Kasumi-1 (cell line): ENCODE data around the gene ITPR1.
"Not testable (repeated sequence)": the region's sequence is repeated elsewhere in the genome, so short reads cannot be mapped to it uniquely, and the experiment has no call there.

Source experiments
- DNase-seq, 2 experiments: peaks; one replicate each; lab custom pipeline; 2025; lab: John Stamatoyannopoulos, UW

ITPR1 gene

GRCh38 chr3:4493014-4493940 lies at the start of gene ITPR1:
ITPR1 (plus strand) TSS chr3:4493348; CDS start chr3:4516492, 23,144 bp downstream.
- DNase-seq = peak; percentile 98 to 99

DNA sequence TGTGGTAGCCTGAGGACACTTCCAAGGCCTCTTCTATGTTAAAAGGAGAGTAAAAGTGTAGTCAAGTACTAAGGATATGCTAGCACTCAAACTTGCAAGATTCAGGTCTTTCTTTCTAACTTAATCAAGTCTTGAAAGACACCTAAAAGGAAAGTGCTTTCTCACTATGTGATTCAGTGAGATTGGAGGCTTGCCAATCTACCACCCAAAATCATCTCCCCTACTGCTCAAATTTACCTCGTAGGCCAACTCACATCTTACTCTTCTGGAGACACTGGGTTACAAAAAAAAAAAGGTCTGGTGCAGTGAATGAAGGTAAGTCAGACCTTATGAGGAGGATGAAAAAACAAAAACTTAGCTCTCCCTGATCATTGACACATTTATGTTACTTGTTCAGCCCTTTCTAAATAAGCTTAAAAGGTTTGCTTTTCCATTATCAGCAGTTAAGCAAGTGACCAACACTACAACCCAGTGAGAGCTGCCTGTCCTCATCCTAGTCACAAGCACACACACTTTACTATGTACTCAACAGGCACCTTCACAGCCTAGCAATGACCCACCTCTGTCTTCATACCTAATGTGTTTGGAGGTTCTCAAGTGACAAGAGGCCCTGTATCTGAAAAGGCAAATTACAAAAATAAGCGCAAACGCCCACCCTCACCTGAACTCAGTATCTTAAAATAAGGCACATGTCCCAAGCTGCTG lies 45.7 kb upstream of the ITPR1 start:
- no peak for DNase-seq

- DNase-seq = no peak
Observed at GRCh38 chr3:4448187-4448586, 45.0 kb upstream of the ITPR1 start.

DNA sequence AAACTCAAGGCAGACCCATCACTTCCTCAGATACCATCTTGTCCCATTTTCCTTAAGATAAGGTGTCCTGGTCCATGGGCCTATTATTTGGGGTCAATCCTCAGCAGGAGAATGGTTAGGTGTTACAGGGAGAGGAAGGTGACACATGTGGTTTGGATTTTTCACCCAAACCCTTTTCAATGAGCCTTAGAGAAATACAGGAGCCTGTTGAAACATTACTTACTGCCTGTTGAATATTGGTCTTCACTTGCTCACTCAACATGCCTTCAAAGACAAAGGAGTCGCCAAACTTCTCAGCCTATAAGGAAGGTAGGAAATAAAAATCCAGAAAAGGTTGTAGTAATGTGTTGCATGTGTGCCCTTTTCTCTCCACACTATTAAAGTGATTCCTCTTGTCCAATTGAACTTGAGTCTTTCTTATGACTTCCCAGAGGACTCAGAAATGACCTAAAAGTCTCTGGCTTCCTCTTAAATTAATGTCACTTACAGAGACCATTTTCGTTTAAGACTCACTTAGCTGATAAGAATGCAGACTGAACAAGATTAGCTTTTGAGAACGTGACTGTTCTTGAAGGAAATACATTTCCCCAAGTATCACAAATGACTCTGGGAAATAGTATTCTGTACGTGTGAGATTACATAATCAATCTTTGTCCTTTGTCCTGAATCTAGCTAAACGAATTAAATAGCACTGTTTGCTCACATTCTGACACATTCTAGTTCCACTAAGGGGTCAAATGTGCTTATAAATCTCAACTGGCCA lies 43.9 kb upstream of the ITPR1 start:
- no peak for DNase-seq

DNA sequence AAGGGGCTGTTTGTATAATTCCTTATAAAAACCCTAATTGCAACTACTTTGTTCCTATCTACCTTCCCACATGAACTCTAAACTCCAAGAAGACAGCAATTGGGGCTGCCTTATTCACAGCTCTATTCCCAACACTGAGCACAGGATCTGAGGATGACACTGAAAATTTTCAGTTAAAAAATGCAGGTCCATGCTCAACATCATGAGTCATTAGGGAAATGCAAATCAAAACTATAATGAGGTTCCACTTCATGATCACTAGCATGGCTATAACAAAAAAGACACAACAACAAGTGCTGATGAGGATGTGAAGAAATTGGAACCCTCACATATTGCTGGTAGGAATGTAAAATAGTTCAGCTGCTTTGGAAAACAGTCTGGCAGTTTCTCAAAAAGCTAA lies 39.0 kb upstream of the ITPR1 start:
- DNase-seq = no peak

DNA sequence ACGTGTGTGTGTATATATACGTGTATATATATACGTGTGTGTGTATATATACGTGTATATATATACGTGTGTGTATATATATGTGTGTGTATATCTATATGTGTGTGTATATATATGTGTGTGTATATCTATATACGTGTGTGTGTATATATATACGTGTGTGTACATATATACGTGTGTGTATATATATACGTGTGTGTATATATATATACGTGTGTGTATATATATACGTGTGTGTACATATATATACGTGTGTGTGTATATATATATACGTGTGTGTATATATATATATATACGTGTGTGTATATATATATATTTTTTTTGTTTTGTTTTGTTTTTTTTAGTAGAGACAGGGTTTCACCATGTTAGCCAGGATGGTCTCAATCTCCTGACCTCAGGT lies 36.4 kb upstream of the ITPR1 start:
- not testable (repeated sequence) for DNase-seq

DNA sequence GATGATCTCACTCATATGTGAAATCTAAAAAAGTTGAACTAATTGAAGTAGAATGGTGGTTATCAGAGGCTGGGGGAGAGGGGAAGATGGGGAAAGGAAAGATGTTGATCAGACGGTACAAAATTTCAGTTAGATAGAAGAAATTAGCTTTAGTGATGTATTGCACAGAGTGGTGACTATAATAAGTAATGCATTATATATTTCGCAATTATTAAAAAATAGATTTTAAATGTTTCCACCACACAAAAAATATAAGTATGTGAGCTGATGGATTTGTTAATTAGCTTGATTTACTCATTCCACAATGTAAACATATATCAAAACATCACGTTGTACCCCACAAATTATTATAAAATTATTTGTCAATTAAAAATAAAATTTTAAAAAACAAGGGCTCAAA lies 34.2 kb upstream of the ITPR1 start:
- DNase-seq = no peak

DNA sequence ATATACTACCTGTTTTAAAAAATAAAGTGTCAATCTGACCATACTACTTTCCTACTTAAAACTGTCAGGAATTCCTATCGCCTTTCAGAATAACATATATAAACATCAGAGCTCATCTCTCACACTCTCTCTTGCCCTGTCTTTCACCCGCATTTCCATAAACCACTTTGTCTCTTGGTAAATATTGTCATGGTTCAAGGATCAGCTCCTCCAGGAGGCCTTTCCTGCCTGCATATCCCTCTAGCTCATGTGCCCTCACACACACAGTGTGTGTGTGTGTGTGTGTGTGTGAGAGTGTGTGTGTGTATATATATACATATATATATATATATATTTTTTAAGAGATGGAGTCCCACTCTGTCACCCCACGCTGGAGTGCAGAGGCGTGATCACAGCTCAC lies 32.8 kb upstream of the ITPR1 start:
- no peak for DNase-seq

- no peak for DNase-seq
Observed at GRCh38 chr3:4461468-4462090, 31.6 kb upstream of the ITPR1 start.

DNA sequence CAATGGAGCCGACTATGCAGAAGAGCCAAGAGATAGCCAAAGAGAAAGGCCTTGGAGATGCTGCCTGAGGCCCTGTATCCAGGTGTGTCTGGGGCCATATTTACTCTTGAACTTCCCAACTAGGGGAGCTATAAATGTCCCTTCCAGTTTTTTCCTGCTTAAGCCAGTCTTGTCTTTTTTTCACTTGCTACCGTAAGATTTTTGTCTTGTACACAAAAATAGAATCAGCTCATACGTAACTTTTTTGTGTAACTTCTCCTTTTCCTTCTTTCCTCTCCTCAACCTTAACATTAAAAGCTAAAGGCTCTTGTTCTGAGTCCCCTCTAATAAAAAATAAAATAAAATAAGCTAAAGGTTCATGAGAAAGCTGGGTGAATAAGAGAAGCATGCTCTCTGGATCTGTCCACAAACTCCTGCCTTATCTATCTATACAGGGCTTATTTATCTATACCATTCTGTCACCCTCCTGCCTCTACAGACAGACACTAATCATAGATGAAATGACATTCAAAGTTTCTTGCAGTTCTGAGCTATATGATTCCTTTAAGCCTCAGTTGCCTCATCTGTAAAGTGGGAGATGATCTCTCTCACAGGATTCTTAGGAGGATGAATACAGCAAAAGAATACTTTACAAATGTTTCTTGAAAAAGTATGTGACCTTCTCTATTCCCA lies 30.6 kb upstream of the ITPR1 start:
- peak in 1 of 2 experiments; percentile 33 for DNase-seq

GRCh38 chr3:4464576-4464975 lies 28.6 kb upstream of the ITPR1 start:
- DNase-seq = no peak

DNA sequence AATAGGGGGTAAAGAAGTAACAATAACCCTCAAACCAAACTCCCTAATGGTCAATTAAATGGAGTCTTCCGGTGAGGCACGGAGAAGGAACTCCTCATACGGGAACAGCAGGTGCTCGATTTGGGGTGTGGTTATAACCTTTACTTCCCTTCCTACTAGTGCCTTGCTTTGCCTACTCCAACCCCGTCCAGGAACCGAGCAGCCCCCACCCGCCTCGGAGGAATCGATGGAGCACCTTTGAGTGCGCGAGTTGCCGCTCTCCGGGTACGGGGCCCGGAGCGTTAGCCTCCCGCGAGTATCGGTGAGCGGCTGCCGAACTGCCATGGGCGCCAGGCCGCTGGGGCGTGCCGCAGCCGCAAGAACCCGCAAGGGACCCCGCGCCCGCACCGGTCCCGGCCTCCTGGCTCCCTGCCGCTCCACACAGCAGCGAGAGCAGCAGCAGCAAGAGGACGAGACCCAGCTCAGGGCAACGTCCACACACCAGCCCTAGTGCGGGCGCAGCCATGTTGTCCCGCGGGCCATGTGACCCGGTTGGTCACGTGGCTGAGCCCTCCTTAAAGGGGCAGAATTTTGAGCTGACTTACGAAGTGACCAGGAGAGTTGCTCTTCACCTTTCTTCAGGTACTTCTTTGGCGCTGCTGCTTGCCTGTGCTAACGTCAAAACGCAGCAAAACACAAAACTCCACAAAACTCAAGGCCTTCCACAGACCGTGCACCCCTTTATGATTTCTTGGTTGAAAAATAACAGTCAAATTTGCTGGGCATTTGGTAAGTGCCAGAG lies 26.2 kb upstream of the ITPR1 start, which contains the start of gene SUMF1:
SUMF1 (minus strand) TSS at position 529 of the 781 bp plus-strand sequence; CDS start at position 505, 24 bp downstream.
- peak; percentile 66 to 74 for DNase-seq

GRCh38 chr3:4467522-4467867 lies 25.7 kb upstream of the ITPR1 start:
- no peak for DNase-seq

DNA sequence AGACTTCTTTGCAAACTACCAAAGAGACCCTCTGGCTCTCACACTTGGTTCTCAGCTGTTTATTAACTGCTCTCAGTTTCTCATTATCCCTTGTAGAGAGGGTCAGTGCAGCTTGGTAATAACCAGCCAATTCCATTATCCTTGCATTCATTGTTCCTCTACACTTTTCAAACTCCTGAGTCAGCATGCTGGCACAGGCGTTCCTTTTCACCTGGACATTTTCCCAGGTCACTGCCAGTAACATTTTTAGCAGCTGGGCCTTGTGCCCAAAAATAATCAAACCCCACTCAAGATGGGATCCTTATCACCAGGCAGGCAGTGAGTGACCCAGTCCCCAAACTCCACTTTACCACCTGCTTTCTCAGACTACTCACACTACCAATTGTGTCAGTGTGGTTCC lies 21.2 kb upstream of the ITPR1 start:
- DNase-seq = no peak

DNA sequence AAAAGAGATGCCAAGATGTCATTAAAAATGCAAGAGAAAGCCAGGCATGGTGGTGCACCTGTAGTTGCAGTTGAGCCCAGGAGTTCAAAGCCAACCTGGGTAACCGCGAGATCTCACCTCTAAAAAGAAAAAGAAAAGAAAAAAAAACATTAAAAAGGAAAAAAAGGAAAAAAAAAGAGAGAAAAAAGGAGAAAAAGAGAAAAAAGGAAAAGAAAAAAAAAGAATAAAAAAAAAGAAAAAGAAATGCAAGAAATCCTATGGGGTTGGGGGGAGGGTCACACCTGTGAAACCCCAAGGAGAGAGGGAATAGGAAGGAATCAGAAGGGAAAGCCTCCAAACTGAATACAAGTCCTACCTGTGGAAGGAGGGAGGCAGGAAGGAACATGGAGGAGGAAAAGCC lies 20.8 kb upstream of the ITPR1 start:
- no peak for DNase-seq

GRCh38 chr3:4472766-4473165 lies 20.4 kb upstream of the ITPR1 start:
- no peak for DNase-seq

DNA sequence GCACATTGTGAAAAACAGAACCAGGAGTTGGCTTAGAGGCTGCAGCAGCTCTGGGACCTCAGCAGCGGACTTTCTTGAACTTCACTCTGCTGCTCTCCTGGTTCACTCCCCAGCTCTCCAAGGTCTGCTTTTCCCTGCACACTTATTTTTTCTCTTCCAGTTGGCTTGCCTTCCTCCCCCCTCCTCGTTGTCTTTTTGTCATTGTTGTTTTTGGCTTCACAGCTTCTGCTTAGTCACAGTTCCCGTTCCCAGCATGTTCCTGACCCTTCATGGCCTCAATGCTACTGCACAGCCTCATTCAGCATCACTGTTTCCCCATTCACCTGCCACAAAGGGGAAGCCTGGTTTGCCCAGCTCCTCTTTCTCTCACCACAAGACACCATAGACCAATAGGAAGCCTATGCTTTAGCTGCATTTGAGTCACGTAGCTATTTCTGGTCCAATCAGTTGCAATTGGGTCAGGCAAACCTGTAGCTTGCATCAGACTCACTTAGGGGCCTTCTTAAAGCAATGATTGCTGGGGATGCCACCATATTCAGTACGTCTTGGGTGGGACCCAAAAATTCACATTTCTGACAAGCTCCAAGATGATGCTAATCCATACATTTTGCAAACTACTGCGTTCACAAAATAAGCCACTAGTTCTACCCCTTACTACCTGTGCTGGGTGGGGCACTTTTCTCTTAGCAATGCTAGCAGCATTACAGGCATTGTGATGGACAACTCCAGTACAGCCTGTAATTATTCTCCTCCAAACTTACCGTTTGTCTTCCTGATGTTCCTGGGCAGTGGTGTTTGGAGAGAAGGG lies 18.3 kb upstream of the ITPR1 start:
- peak; percentile 88 to 91 for DNase-seq

DNA sequence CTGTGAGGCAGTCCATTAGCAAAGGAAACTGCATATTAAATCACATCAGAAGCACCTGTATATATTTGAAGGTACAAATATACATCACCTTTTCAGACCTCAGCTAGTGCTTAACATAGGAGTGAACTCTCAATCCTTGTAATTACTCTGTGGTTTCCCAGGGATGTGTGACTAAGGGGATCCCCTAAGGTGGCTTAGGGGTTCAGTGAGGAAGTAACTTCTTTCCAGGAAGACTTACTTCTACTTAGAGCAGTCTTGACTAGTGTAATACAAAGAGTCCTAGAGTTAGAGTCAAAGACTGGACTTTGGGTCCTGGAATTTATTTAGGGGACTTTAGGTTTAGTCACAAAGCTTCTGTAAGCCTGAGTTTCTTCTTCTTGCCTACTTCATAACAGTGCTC lies 17.3 kb upstream of the ITPR1 start:
- no peak for DNase-seq

- DNase-seq = no peak
Observed at GRCh38 chr3:4476496-4476895, 16.7 kb upstream of the ITPR1 start.

DNA sequence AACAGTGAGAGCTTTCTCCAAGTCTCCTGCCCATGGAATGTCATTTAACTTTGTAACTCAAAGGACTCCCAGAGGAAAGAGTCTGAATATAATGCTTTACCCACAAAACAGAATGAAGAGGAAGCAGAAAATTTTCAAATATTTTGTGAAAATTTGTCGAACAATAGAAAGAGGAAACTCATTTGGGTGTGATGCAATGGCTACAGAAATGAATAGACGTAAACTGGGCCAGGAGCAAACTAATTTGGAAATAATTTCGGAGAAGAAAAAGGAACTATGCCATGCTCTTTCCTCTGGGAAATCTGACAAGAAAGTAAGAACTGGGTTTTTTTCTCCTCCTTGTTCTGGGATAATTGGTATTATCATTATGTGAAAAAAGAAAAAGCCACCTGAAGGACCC lies 14.9 kb upstream of the ITPR1 start:
- DNase-seq = peak; percentile 48 to 64
